Nephron progenitor cell (in vitro differentiated cells): Measurements from ENCODE around the gene KDM3B.

Experiments used
- DNase-seq: peaks from one replicate; pipeline ENCODE4 v3.0.0; 2021
- H3K27ac Mint-ChIP-seq: 2 replicates; pipeline ENCODE4 v1.8.0; 2021; ENCODE audit warnings: mild to moderate bottlenecking, moderate library complexity, mixed read lengths
- H3K27me3 Mint-ChIP-seq: 2 replicates; pipeline ENCODE4 v1.8.0; 2021; ENCODE audit warnings: mild to moderate bottlenecking, low read depth, mixed read lengths; ENCODE audit not compliant: poor library complexity
- H3K36me3 Mint-ChIP-seq: 2 replicates; pipeline ENCODE4 v1.8.0; 2021; ENCODE audit warnings: low read depth, mixed read lengths
- H3K4me1 Mint-ChIP-seq: 2 replicates; pipeline ENCODE4 v1.8.0; 2021; ENCODE audit warnings: mixed read lengths
- H3K4me3 Mint-ChIP-seq: 2 replicates; pipeline ENCODE4 v1.8.0; 2021; ENCODE audit warnings: mild to moderate bottlenecking, moderate library complexity, mixed read lengths
- H3K9me3 Mint-ChIP-seq: 2 replicates; pipeline ENCODE4 v1.8.0; 2021; ENCODE audit warnings: mild to moderate bottlenecking, moderate library complexity, mixed read lengths
- CTCF ChIP-seq: fragments of 200-600 bp; sonication (generic); IDR thresholded peaks from 2 replicates; pipeline ENCODE4 v1.5.0; 2021; ENCODE audit warnings: antibody characterized with exemption

KDM3B gene

GRCh38 chr5:138352722-138353559 lies 456 bp downstream of the KDM3B start:
- TF ChIP-seq CTCF = no peak
- Mint-ChIP-seq H3K4me1 (peaks cover 29% of the 10 kb centered on the region), H3K27me3 (no peaks in the 10 kb centered on the region), H3K4me3 (peak overlapping the region; percentile 97), H3K36me3 (peaks cover 47% of the 10 kb centered on the region), H3K27ac (peak overlapping the region; percentile 97), H3K9me3 (peaks cover 12% of the 10 kb centered on the region)
- DNase-seq = peak; percentile 67

- Mint-ChIP-seq H3K27ac (peak overlapping the region; percentile 97), H3K36me3 (peaks cover 43% of the 10 kb centered on the region), H3K9me3 (peaks cover 12% of the 10 kb centered on the region), H3K27me3 (no peaks in the 10 kb centered on the region), H3K4me3 (peak overlapping the region; percentile 97), H3K4me1 (peaks cover 29% of the 10 kb centered on the region)
- DNase-seq = no peak
- no peak for TF ChIP-seq CTCF
These were observed 1.1 kb downstream of the KDM3B start for GRCh38 chr5:138353560-138354080.

GRCh38 chr5:138354387-138354786 lies 1.9 kb downstream of the KDM3B start:
- Mint-ChIP-seq H3K9me3 (peaks cover 12% of the 10 kb centered on the region), H3K27me3 (no peaks in the 10 kb centered on the region), H3K4me1 (peaks cover 29% of the 10 kb centered on the region), H3K4me3 (peak overlapping the region; percentile 97), H3K27ac (peak overlapping the region; percentile 97), H3K36me3 (peaks cover 36% of the 10 kb centered on the region)
- DNase-seq = no peak
- TF ChIP-seq CTCF = no peak

GRCh38 chr5:138354926-138355378 lies 2.5 kb downstream of the KDM3B start:
- peak; percentile 26 for DNase-seq
- H3K4me3 Mint-ChIP-seq = peak overlapping the region; percentile 97
- H3K27ac Mint-ChIP-seq = peak overlapping the region; percentile 36
- peaks cover 36% of the 10 kb centered on the region for H3K36me3 Mint-ChIP-seq
- H3K9me3 Mint-ChIP-seq = peaks cover 16% of the 10 kb centered on the region
- H3K4me1 Mint-ChIP-seq = peaks cover 29% of the 10 kb centered on the region
- no peaks in the 10 kb centered on the region for H3K27me3 Mint-ChIP-seq
- TF ChIP-seq CTCF = no peak

- Mint-ChIP-seq H3K36me3 (peaks cover 28% of the 10 kb centered on the region), H3K27ac (peak overlapping the region; percentile 89), H3K9me3 (peaks cover 4% of the 10 kb centered on the region), H3K4me3 (no peak overlapping the region), H3K4me1 (peaks cover 25% of the 10 kb centered on the region), H3K27me3 (no peaks in the 10 kb centered on the region)
- no peak for DNase-seq
- no peak for TF ChIP-seq CTCF
These were observed 7.1 kb downstream of the KDM3B start for GRCh38 chr5:138359621-138360020.
